ENCODE results near the gene UMODL1. TPM values are rescaled to one million over a fixed set of nuclear protein-coding genes. Genes with fewer than 3 reads are reported as not detected.
A peak's percentile ranks its signal among the peaks of the same experiment; 100 is the strongest.

The UMODL1 gene
- total RNA-seq, 1 donor = not detected

DNA sequence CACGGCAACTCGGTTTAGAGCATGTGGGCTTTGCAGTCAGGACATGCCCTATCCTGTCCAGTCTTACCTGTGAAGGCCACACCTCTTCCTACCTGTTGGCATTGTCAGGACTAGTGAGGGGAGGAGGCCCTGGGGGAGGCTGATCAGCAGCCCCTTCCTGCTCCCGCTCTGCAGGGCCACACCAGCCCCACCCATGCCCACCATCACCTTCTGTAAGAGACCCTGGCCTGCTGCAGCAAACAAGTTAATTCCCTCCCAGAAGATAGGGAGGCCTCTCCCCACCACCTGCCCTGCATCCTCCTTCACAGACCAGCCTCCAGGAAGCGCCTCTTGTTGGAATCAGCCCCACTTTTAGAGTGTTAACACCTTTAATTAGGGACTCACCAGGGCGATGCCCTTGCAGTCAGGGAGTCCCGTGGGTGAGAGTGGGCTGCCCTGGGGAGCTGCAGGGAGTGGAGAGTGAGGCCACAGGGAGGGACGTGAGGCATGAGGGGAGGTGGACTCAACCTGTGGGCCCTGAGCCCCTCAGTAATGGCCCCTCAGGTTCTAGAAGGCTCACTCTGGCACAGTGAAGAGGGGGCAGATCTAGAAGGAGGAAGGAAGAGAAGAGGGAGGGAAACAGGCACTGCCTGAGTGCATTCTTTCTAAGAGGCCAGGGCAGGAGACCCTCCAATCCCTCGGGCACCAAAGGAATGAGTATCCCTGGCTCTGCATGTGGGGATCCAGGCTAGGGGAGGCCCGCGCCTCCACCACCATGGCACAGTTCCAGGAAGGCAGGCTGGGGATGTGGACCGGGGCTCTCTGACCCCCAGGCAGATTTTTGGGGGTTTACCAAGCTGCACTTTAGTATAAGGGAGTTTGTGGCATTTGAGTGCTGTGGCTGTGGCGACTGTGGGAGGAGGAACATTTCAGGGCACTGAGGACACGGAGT is 8.2 kb downstream of the UMODL1 start:
- DNase-seq (ENCODE audit: low read depth) = no peak
- no peak overlapping the region for H3K4me3 ChIP-seq (ENCODE audit: low read depth, low read length)
- TF ChIP-seq, protein P1, sequence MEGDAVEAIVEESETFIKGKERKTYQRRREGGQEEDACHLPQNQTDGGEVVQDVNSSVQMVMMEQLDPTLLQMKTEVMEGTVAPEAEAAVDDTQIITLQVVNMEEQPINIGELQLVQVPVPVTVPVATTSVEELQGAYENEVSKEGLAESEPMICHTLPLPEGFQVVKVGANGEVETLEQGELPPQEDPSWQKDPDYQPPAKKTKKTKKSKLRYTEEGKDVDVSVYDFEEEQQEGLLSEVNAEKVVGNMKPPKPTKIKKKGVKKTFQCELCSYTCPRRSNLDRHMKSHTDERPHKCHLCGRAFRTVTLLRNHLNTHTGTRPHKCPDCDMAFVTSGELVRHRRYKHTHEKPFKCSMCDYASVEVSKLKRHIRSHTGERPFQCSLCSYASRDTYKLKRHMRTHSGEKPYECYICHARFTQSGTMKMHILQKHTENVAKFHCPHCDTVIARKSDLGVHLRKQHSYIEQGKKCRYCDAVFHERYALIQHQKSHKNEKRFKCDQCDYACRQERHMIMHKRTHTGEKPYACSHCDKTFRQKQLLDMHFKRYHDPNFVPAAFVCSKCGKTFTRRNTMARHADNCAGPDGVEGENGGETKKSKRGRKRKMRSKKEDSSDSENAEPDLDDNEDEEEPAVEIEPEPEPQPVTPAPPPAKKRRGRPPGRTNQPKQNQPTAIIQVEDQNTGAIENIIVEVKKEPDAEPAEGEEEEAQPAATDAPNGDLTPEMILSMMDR (IDR thresholded peaks at IDR 0.05; ENCODE audit: insufficient read depth, low read length) = no peak

DNA sequence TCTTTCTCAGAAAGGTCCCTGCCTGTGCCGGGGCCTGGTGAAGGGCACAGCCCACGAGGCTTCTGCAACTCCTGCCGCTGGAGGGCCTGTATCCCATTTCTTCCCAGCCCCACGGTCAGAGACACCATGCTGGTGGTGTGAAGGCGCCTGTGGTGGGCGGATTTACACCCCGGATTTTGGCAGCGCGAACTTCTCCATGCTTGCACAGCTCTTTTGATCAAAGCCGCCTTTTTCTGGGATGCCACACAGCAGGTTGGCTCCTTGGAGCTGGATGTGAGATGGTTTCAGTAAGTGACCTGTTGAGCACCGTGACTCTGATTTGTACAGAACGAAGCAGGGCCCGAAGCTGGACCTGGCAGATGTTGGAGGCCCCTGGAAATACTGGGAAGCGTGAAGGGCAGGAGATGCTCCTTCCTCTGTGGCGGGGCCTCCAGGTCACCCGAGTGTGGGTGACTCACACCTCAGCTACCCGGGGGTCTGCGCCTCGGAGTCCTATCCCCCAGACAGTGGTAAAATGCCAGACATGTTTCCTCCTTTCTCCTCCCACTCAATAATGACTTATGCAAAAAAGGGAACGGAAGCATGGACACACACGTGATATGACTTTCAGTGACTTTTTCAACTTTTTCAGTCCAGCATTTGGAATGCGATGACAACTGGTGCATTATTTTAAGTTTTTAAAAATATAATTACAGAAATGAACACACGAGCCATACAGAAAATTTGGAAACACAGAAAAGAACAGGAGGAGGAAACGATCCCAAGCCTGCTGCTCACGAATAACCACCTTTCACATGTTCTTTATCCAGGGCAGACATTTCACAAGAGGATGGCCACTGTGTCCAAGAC is 9.0 kb downstream of the UMODL1 start:
- no peak overlapping the region for H3K4me3 ChIP-seq (ENCODE audit: low read depth, low read length)
- TF ChIP-seq, protein P1 (IDR thresholded peaks at IDR 0.05; ENCODE audit: insufficient read depth, low read length) = no peak
- DNase-seq (ENCODE audit: low read depth) = no peak

DNA sequence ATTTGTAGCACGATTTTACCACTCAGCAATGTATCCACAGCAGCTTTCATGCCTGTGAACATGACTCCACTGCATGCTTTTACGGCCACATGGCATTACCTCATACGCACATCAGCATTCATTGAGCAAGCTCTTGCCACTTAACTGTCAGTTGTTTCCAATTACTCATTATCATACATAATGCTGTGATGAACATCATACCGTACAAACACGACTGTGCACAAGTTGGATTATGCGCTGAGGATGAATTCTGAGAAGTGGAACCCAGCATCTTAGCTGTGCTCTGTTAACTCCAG is 9.6 kb downstream of the UMODL1 start:
- TF ChIP-seq, protein P1 (IDR thresholded peaks at IDR 0.05; ENCODE audit: insufficient read depth, low read length) = no peak
- peak; percentile 75 for DNase-seq (ENCODE audit: low read depth)
- no peak overlapping the region for H3K4me3 ChIP-seq (ENCODE audit: low read depth, low read length)

DNA sequence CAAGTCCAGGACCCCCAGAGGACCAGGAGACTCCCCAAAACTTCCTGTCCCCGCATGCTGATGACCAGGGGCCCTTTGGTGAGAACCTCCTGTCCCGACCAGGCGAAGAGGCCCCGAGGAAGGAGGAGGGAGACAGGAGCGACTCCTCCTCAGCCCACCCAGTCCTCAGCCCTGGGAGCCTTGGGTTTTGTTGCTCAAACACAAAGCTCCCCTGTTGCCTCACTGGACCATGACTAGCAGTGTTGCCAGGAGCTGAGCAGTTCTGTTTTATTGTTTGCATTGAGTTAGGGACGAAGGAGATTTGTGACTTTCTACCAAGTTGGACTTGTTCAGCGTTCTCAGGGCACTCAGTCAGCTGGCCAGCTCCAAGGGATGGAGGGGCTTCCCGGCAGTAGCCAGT is 10.0 kb downstream of the UMODL1 start:
- no peak for DNase-seq (ENCODE audit: low read depth)
- TF ChIP-seq, protein P1 (IDR thresholded peaks at IDR 0.05; ENCODE audit: insufficient read depth, low read length) = no peak
- H3K4me3 ChIP-seq (ENCODE audit: low read depth, low read length) = no peak overlapping the region

DNA sequence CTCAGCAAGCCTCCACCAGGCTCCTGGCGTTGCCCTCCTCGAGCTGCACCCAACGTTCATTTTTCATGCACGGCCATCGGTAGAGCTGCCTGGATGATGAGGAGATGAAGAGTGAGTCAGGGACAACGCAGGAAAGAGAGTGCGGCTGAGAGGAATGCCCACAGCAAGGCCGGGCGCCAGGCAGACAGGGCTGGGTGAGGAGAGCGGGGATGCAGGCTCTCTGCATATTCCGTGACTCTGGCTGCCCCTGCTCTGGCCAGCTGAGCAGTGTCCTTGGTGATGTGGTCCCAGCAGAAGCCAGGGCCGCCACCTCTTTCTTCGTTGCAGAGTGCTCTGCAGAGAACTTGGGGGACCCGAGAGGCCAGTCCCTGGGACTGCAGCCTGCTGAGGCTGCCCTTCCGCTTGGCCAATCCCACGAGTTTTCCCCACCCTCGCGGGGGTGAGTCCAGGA is 10.8 kb downstream of the UMODL1 start:
- no peak overlapping the region for H3K4me3 ChIP-seq (ENCODE audit: low read depth, low read length)
- DNase-seq (ENCODE audit: low read depth) = no peak
- TF ChIP-seq, protein P1 (IDR thresholded peaks at IDR 0.05; ENCODE audit: insufficient read depth, low read length) = no peak

DNA sequence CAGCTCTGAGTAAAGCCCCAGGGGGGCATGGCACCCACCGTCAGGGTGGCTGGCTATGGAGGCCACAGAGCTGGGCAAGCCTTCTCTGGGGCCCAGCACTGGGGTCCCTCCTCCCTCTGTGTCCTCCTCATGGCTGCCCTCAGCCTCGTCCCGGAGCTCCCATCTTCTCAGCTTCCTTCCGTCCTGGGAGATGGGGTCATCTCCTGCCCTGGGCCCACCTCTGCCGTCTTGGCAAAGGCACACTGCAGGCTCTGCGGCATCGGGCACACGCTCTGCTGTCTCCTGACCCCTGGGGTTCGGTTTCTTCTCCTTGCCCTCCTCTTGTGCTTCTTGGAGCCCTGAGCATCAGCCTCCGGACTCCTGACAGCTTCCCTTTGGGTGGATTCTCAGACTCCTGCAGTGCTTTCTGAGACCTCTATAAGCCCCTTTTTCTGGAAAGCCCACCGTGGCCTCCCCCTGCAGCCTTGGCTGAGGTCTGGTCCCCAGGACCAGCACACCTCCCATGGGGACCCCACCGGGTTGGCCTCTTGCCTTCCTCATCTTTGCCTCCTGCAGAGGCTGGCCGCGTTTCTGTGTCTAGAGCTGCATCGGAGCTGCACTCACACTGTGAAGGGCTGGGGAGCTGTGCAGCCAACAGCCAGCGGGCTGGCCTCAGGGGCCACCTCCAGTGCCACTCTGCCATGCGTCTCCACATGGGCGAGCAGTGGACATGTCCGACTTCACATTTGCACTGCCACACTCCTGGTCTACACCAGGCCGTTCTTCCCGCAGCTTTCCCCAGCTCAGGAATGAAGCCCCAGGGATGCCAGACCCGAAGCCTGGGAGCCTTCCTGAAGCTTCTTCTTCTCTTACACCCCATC is 11.6 kb downstream of the UMODL1 start:
- TF ChIP-seq, protein P1 (IDR thresholded peaks at IDR 0.05; ENCODE audit: insufficient read depth, low read length) = no peak
- H3K4me3 ChIP-seq (ENCODE audit: low read depth, low read length) = no peak overlapping the region
- no peak for DNase-seq (ENCODE audit: low read depth)
